Lower leg skin (tissue), 3 donors: ENCODE measurements around the gene OR2V2.

Experiments
- POLR2A ChIP-seq, 2 donors: fragments of 450-650 bp; IDR thresholded peaks; one replicate each; pipeline ENCODE4 v1.6.1; 2016 to 2017; ENCODE audit warnings: antibody characterized with exemption in 2 of 2, mild to moderate bottlenecking in 1 of 2, moderate library complexity in 1 of 2
- TF ChIP-seq, protein P1 (sequence below), 3 donors: fragments of 450-650 bp; IDR thresholded peaks; one replicate each; pipeline ENCODE4 v1.5.1; 2016; ENCODE audit warnings: antibody characterized with exemption in 3 of 3, mild to moderate bottlenecking in 3 of 3, moderate library complexity in 2 of 3

DNA sequence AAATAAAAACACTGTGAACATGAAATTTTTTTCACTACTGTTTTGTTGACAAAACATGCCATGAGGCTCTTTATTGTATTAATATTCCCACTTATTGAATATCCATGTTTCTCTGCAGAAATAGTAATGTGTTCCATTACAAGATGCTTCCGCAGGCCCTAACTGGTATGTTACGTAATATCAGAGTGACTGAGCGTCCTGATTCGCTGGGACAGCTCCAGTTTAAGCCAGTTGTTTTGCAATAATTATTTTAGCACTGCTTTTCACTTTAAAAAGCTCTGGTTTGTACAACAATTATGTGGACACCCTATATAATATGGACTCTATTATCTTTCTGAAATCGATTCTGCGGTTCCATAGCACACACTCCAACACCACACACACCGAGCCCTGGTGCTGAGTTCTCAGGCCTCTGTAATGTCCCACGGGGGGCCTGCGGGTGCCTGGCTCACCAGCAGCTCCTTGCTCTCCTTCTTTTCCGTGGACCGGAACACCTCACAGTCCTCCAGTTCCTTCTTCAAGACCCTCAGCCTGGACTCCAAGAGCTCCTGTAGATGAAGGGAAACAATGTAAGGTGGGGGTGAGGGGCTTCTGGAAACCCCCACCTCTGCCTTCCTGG, 55.8 kb downstream of the OR2V2 start:
- no peak for TF ChIP-seq POLR2A (IDR thresholded peaks at IDR 0.05)
- TF ChIP-seq, protein P1, sequence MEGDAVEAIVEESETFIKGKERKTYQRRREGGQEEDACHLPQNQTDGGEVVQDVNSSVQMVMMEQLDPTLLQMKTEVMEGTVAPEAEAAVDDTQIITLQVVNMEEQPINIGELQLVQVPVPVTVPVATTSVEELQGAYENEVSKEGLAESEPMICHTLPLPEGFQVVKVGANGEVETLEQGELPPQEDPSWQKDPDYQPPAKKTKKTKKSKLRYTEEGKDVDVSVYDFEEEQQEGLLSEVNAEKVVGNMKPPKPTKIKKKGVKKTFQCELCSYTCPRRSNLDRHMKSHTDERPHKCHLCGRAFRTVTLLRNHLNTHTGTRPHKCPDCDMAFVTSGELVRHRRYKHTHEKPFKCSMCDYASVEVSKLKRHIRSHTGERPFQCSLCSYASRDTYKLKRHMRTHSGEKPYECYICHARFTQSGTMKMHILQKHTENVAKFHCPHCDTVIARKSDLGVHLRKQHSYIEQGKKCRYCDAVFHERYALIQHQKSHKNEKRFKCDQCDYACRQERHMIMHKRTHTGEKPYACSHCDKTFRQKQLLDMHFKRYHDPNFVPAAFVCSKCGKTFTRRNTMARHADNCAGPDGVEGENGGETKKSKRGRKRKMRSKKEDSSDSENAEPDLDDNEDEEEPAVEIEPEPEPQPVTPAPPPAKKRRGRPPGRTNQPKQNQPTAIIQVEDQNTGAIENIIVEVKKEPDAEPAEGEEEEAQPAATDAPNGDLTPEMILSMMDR (IDR thresholded peaks at IDR 0.05), result no peak
